ENCODE results near the gene SPATA31D4. TPM values are rescaled to one million over a fixed set of nuclear protein-coding genes. Genes with fewer than 3 reads are reported as not detected.

The SPATA31D4 gene
- total RNA-seq, 1 donor from 2014 or later = not detected

- TF ChIP-seq CTCF (IDR thresholded peaks at IDR 0.05; ENCODE audit: unreplicated experiment) = no peak
- Mint-ChIP-seq H3K4me3 (ENCODE audit: unreplicated experiment) (no peak overlapping the region), H3K27me3 (ENCODE audit: unreplicated experiment) (peaks cover 1% of the 10 kb centered on the region), H3K36me3 (ENCODE audit: low read depth, unreplicated experiment) (no peaks in the 10 kb centered on the region), H3K4me1 (ENCODE audit: unreplicated experiment) (no peaks in the 10 kb centered on the region), H3K9me3 (ENCODE audit: unreplicated experiment) (no peaks in the 10 kb centered on the region), H3K27ac (ENCODE audit: unreplicated experiment) (no peak overlapping the region)
- DNase-seq (ENCODE audit: low spot score) = no peak
These were observed 38.1 kb upstream of the SPATA31D4 start for GRCh38 chr9:81890104-81890503.

DNA sequence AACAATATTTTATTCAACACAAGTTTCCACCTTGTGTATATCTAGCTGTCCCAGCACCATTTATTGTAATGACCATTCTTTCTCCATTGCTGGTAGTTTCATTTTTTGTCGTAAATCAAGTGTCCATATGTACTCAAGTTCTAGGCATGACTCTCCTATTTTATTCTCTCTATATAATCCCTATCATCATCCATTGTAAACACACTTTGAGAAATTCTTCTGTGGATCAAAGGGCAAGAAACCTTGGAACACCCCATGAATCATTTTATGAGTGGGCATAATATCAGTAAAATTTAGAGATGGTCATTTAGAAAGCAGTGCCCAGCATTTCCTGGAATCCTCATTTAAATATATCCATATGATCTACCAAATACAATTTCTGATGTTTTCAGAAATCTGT is 35.8 kb upstream of the SPATA31D4 start:
- DNase-seq (ENCODE audit: low spot score) = no peak
- Mint-ChIP-seq H3K9me3 (ENCODE audit: unreplicated experiment) (no peaks in the 10 kb centered on the region), H3K4me3 (ENCODE audit: unreplicated experiment) (no peak overlapping the region)

DNA sequence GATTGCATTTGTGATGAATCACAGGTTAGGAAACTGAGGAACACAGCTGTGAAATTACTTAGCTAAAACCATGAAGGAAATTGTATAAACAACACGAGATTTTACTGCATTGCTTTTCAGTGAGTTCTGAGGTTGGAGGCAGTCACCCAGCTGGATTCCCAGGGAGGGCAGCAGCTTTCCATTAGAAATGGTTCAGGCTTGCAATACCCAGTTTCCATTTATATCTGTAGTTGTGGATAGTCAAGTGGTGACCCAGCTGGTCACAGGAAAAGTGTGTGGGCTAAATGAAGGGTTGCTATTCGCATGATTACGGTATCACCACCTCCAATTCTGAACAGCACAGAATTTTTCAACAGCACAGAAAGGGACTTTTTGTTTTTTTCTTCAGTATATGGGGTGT is 34.3 kb upstream of the SPATA31D4 start:
- peaks cover 1% of the 10 kb centered on the region for H3K27me3 Mint-ChIP-seq (ENCODE audit: unreplicated experiment)
- TF ChIP-seq CTCF (IDR thresholded peaks at IDR 0.05; ENCODE audit: unreplicated experiment) = no peak
- no peaks in the 10 kb centered on the region for H3K4me1 Mint-ChIP-seq (ENCODE audit: unreplicated experiment)
- H3K27ac Mint-ChIP-seq (ENCODE audit: unreplicated experiment) = no peak overlapping the region
- no peak for DNase-seq (ENCODE audit: low spot score)
- no peaks in the 10 kb centered on the region for H3K9me3 Mint-ChIP-seq (ENCODE audit: unreplicated experiment)
- H3K36me3 Mint-ChIP-seq (ENCODE audit: low read depth, unreplicated experiment) = no peaks in the 10 kb centered on the region
- H3K4me3 Mint-ChIP-seq (ENCODE audit: unreplicated experiment) = no peak overlapping the region

More for the DNA sequence above, 35.8 kb upstream of the SPATA31D4 start:
- H3K27me3 Mint-ChIP-seq (ENCODE audit: unreplicated experiment) = peaks cover 1% of the 10 kb centered on the region
- no peaks in the 10 kb centered on the region for H3K4me1 Mint-ChIP-seq (ENCODE audit: unreplicated experiment)
- no peak for TF ChIP-seq CTCF (IDR thresholded peaks at IDR 0.05; ENCODE audit: unreplicated experiment)
- H3K27ac Mint-ChIP-seq (ENCODE audit: unreplicated experiment) = no peak overlapping the region
- H3K36me3 Mint-ChIP-seq (ENCODE audit: low read depth, unreplicated experiment) = no peaks in the 10 kb centered on the region

- no peak for DNase-seq (ENCODE audit: low spot score)
- Mint-ChIP-seq H3K27me3 (ENCODE audit: unreplicated experiment) (peaks cover 1% of the 10 kb centered on the region), H3K4me1 (ENCODE audit: unreplicated experiment) (no peaks in the 10 kb centered on the region), H3K27ac (ENCODE audit: unreplicated experiment) (no peak overlapping the region), H3K4me3 (ENCODE audit: unreplicated experiment) (no peak overlapping the region), H3K9me3 (ENCODE audit: unreplicated experiment) (no peaks in the 10 kb centered on the region), H3K36me3 (ENCODE audit: low read depth, unreplicated experiment) (no peaks in the 10 kb centered on the region)
- TF ChIP-seq CTCF (IDR thresholded peaks at IDR 0.05; ENCODE audit: unreplicated experiment) = no peak
These were observed 33.3 kb upstream of the SPATA31D4 start for GRCh38 chr9:81894891-81895290.

DNA sequence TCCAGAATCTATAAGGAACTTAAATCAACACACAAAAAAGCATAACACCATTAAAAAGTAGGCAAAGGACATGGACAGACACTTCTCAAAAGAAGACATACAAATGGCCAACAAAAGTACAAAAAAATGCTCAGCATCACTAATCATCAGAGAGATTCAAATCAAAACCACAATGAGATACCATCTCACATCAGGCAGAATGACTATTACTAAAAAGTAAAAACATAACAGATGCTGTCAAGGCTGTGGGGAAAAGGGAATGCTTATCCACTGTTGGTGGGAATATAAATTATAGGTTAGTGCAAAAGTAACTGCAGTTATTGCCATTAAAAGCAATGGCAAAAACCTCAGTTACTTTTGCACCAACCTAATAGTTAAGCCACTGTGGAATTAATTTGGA is 32.2 kb upstream of the SPATA31D4 start:
- no peak overlapping the region for H3K4me3 Mint-ChIP-seq (ENCODE audit: unreplicated experiment)

More for the DNA sequence above, 32.2 kb upstream of the SPATA31D4 start:
- TF ChIP-seq CTCF (IDR thresholded peaks at IDR 0.05; ENCODE audit: unreplicated experiment) = no peak
- H3K36me3 Mint-ChIP-seq (ENCODE audit: low read depth, unreplicated experiment) = no peaks in the 10 kb centered on the region
- no peak for DNase-seq (ENCODE audit: low spot score)
- H3K4me1 Mint-ChIP-seq (ENCODE audit: unreplicated experiment) = peaks cover 5% of the 10 kb centered on the region
- no peak overlapping the region for H3K27ac Mint-ChIP-seq (ENCODE audit: unreplicated experiment)
- H3K9me3 Mint-ChIP-seq (ENCODE audit: unreplicated experiment) = no peaks in the 10 kb centered on the region
- no peaks in the 10 kb centered on the region for H3K27me3 Mint-ChIP-seq (ENCODE audit: unreplicated experiment)

All from endothelial cell (in vitro differentiated cells).